Mesendoderm (in vitro differentiated cells): ENCODE results near the gene MAP3K20.

Source experiments
- DNase-seq: peaks from one replicate; pipeline ENCODE4 v3.0.0; 2013
- H2AK5ac ChIP-seq: 2 replicates; pipeline ENCODE4 v1.6.1; 2013; ENCODE audit warnings: low read length, inconsistent platforms
- H2BK120ac ChIP-seq: 2 replicates; pipeline ENCODE4 v1.6.1; 2013; ENCODE audit warnings: low read depth, mild to moderate bottlenecking, low read length, moderate library complexity, mixed read lengths
- H2BK15ac ChIP-seq: replicated peaks from 2 replicates; pipeline ENCODE4 v1.6.1; 2013; ENCODE audit warnings: low read depth, mild to moderate bottlenecking, moderate library complexity
- H2BK5ac ChIP-seq: 2 replicates; pipeline ENCODE4 v1.6.1; 2013; ENCODE audit warnings: low read length, inconsistent platforms
- H3K18ac ChIP-seq: 2 replicates; pipeline ENCODE4 v1.6.1; 2013; ENCODE audit warnings: mild to moderate bottlenecking, low read length, mixed read lengths
- H3K23ac ChIP-seq: one replicate; pipeline ENCODE4 v1.6.1; 2013; ENCODE audit warnings: low read length
- H3K27ac ChIP-seq: 2 replicates; pipeline ENCODE4 v1.5.1; 2013; ENCODE audit warnings: low read depth, mild to moderate bottlenecking, inconsistent platforms, low read length, moderate library complexity
- H3K27me3 ChIP-seq: 2 replicates; pipeline ENCODE4 v1.6.1; 2013; ENCODE audit warnings: low read length, control low read depth, mild to moderate bottlenecking, inconsistent platforms; ENCODE audit not compliant: insufficient read depth, poor library complexity
- H3K36me3 ChIP-seq: 2 replicates; pipeline ENCODE4 v1.6.1; 2013; ENCODE audit warnings: low read length, inconsistent platforms; ENCODE audit not compliant: control insufficient read depth, insufficient read depth
- H3K4ac ChIP-seq: one replicate; pipeline ENCODE4 v1.6.1; 2013; ENCODE audit warnings: low read depth, mild to moderate bottlenecking, low read length, moderate library complexity
- H3K4me1 ChIP-seq: 2 replicates; pipeline ENCODE4 v1.6.1; 2013; ENCODE audit warnings: low read depth, low read length, inconsistent platforms; ENCODE audit not compliant: control insufficient read depth
- H3K4me2 ChIP-seq: 2 replicates; pipeline ENCODE4 v1.6.1; 2013; ENCODE audit warnings: low read length
- H3K4me3 ChIP-seq: 2 replicates; pipeline ENCODE4 v1.5.1; 2013; ENCODE audit warnings: mild to moderate bottlenecking, low read length
- H3K56ac ChIP-seq: one replicate; pipeline ENCODE4 v1.6.1; 2013; ENCODE audit warnings: low read length
- H3K79me1 ChIP-seq: 2 replicates; pipeline ENCODE4 v1.6.1; 2013; ENCODE audit warnings: low read length, inconsistent platforms
- H3K79me2 ChIP-seq: 2 replicates; pipeline ENCODE4 v1.6.1; 2013; ENCODE audit warnings: mild to moderate bottlenecking, low read length; ENCODE audit not compliant: control insufficient read depth, insufficient read depth
- H3K9ac ChIP-seq: 2 replicates; pipeline ENCODE4 v1.6.1; 2013; ENCODE audit warnings: low read length, inconsistent platforms
- H4K5ac ChIP-seq: one replicate; pipeline ENCODE4 v1.6.1; 2013; ENCODE audit warnings: low read length
- H4K8ac ChIP-seq: one replicate; pipeline ENCODE4 v1.6.1; 2013; ENCODE audit warnings: low read depth, mild to moderate bottlenecking, control low read depth, low read length, moderate library complexity
- WGBS: extraction: QIAGEN DNeasy Blood & Tissue Kit; methylation state at CpG from one replicate; pipeline ENCODE4 v1.1.7; 2013; ENCODE audit warnings: low lambda C conversion rate, missing lambda C conversion rate; ENCODE audit not compliant: insufficient coverage; ENCODE audit errors: extremely low coverage; 5-methylcytosine and 5-hydroxymethylcytosine counted together

Gene MAP3K20

DNA sequence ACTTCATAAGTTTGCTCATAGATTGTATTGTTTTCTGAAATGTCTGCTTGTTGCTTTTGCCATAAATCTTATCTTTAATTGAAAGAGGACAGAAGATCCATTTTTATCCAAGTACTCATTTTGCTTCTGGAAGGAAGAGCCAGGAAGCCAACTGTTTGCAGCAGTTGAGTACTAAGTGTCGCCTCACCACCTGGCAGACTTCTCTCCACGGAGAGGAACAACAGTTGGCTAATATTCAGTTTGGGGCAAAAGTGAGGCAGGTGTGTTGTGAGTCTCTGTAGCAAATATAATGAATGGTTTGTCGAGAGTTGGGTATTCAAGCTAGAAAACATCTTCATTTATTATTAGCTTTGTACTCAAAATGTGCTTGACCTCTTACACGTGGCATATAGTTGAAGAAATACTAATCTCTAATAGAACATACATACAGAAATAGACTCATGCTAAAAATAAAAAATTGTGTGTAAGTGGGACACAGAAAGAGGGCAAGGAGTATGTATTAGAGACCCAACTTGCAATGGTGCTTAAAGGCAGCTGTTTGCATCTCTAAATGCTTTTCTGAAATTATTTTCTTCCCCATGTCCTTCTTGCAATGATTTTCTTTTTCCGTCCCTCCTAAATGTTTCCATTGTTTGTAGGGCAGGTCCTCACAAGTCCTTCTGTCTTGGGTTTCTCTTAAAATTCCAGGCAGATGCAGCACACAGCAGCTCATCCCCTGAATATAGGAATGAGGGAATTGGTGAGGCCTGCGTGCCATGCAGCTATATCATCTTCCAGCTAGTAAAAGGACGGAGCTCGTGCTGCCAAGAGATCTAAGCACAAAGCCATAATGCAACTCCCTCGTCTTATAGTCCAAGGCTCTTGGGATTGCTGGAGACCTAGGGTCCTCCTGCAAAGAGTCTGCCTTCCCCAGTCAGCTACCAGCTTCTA lies 44.8 kb upstream of the MAP3K20 start:
- DNase-seq = no peak
- H3K56ac ChIP-seq = no peak overlapping the region
- H3K79me1 ChIP-seq = no peaks in the 10 kb centered on the region
- no CpG with 5 or more reads among the region's 9 CpGs for WGBS
- H3K9ac ChIP-seq = no peak overlapping the region
- H3K36me3 ChIP-seq = no peaks in the 10 kb centered on the region
- H3K4ac ChIP-seq = no peak overlapping the region
- no peak overlapping the region for H2BK5ac ChIP-seq
- H4K5ac ChIP-seq = no peak overlapping the region
- no peak overlapping the region for H2AK5ac ChIP-seq
- no peak overlapping the region for H4K8ac ChIP-seq
- H2BK120ac ChIP-seq = no peak overlapping the region
- no peak overlapping the region for H3K23ac ChIP-seq
- no peaks in the 10 kb centered on the region for H3K27me3 ChIP-seq
- peak overlapping the region; percentile 89 for H3K18ac ChIP-seq
- no peak overlapping the region for H3K4me3 ChIP-seq
- no peak overlapping the region for H3K4me2 ChIP-seq
- no peaks in the 10 kb centered on the region for H3K79me2 ChIP-seq
- no peaks in the 10 kb centered on the region for H3K4me1 ChIP-seq
- H3K27ac ChIP-seq = no peak overlapping the region
- no peak overlapping the region for H2BK15ac ChIP-seq

DNA sequence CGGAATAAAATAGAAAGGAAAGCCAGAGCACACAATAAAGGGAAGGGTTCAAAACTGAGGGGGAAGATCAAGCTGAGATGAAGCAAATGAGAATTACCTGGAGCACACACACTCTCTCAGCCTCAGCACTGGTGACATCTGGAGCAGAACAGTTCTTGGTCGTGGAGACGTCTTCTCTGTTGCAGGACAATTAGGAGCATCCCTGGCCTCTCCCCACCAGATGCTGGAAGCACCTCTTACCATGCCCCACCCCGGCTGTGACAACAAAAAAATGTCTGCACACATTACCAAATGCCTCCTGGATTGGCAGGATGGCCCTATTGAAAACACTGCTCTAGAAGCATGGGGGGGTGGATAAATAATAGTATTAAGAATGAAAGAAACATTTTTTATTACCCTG lies 43.6 kb upstream of the MAP3K20 start:
- Histone ChIP-seq H3K4ac (no peak overlapping the region), H2BK15ac (no peak overlapping the region), H3K23ac (no peak overlapping the region), H3K79me2 (no peaks in the 10 kb centered on the region), H3K79me1 (no peaks in the 10 kb centered on the region), H3K36me3 (no peaks in the 10 kb centered on the region), H3K27me3 (no peaks in the 10 kb centered on the region), H3K27ac (no peak overlapping the region), H3K18ac (no peak overlapping the region), H3K4me1 (no peaks in the 10 kb centered on the region), H4K5ac (no peak overlapping the region), H2BK5ac (no peak overlapping the region), H3K4me2 (no peak overlapping the region), H2AK5ac (no peak overlapping the region), H2BK120ac (no peak overlapping the region), H4K8ac (no peak overlapping the region), H3K4me3 (no peak overlapping the region), H3K9ac (no peak overlapping the region), H3K56ac (no peak overlapping the region)
- WGBS = no CpG with 5 or more reads among the region's 4 CpGs
- DNase-seq = no peak

DNA sequence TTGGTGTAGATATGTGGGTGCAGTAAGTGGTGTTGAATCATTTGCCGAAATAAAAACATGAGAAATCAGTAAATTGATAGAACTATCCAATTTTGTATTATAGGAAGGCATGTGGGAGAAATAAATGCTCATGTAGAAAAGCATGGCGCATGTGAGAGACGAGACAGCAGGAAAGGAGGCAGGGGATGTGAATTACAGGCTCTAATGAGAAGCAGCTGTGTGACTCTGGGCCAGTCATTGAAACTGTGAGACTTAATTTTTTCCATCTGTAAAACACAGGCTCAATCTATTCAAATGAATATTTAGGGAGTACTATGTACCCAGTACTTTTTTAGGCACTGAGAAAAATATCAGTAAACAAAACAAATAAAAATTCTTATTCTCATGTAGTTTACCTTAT lies 42.6 kb upstream of the MAP3K20 start:
- Histone ChIP-seq H3K4me2 (no peak overlapping the region), H2AK5ac (no peak overlapping the region), H3K23ac (no peak overlapping the region), H3K56ac (no peak overlapping the region), H2BK5ac (no peak overlapping the region), H3K36me3 (no peaks in the 10 kb centered on the region), H4K8ac (no peak overlapping the region), H3K9ac (no peak overlapping the region), H3K27ac (no peak overlapping the region), H3K4me3 (no peak overlapping the region), H4K5ac (no peak overlapping the region), H3K27me3 (no peaks in the 10 kb centered on the region), H3K79me1 (no peaks in the 10 kb centered on the region), H3K4me1 (no peaks in the 10 kb centered on the region), H3K4ac (no peak overlapping the region), H2BK120ac (no peak overlapping the region), H3K79me2 (no peaks in the 10 kb centered on the region), H3K18ac (no peak overlapping the region), H2BK15ac (no peak overlapping the region)
- no CpG with 5 or more reads among the region's 3 CpGs for WGBS
- DNase-seq = no peak

DNA sequence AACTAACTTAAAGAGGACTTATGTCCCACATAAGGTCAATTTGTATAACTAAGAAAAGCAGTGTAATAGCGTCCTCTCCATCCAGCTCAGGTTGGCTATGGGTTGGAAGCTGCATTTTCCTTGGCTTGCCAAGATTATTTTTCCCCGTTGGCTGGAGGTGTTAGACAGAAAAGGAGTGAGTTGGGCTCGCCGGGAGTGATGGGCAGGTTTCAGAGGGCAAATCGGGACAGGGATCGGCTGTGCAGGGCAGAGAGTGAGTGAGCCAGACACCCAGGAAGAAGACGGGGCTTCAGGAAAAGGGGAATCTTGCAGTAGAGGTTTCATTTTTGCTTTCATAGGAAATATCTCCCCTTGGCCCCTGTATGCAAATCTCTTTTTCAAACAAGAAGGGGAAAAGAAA lies 41.5 kb upstream of the MAP3K20 start:
- no peak overlapping the region for H2AK5ac ChIP-seq
- H2BK15ac ChIP-seq = no peak overlapping the region
- H3K27me3 ChIP-seq = no peaks in the 10 kb centered on the region
- no peak overlapping the region for H3K27ac ChIP-seq
- H2BK5ac ChIP-seq = no peak overlapping the region
- H2BK120ac ChIP-seq = no peak overlapping the region
- no peaks in the 10 kb centered on the region for H3K79me2 ChIP-seq
- no peak for DNase-seq
- H3K23ac ChIP-seq = no peak overlapping the region
- no CpG with 5 or more reads among the region's 7 CpGs for WGBS
- H3K4ac ChIP-seq = no peak overlapping the region
- no peaks in the 10 kb centered on the region for H3K4me1 ChIP-seq
- no peak overlapping the region for H3K4me3 ChIP-seq
- no peak overlapping the region for H3K9ac ChIP-seq
- no peak overlapping the region for H3K4me2 ChIP-seq
- H3K18ac ChIP-seq = no peak overlapping the region
- no peak overlapping the region for H4K5ac ChIP-seq
- H3K79me1 ChIP-seq = no peaks in the 10 kb centered on the region
- H4K8ac ChIP-seq = no peak overlapping the region
- H3K56ac ChIP-seq = no peak overlapping the region
- no peaks in the 10 kb centered on the region for H3K36me3 ChIP-seq

DNA sequence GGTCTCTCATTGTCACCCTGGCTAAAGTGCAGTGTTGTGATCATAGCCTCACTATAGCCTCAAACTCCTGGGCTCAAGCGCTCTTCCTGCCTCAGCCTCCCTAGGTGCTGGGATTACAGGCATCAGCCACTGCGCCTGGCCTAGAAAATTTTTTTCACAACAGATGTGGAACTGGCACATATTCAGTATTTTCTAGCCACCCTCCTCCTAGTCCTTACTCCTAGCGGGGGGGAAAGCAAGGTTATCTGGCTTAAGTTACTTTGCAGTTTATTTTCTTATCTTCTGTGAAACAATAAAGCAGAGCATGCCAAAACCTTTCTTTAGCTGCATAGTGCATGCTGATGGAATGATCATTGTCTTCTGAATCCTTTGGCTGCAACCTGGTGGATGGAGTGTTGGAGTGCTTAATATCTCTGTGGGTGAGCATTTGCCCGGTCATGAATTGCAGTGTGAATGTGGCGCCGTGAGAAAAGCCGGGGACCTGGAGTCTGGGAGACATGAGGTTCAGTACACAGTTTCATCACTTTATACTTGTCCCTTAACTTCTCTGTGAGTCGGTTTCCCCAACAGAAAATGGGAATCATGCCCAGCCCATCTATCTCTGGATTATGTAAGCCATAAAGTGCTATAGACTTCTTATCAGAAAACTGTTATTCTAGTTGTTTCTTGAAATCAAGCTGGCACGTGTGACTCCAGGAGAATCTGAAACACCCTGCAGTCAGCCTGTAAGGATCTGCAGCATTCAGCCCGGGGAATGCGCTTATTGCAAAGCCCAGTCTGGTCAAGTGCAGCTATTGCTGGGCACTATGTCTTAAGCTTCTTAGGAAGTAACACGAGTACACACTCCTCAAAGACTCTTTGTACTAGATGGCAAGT lies 38.2 kb upstream of the MAP3K20 start:
- no peak for DNase-seq
- H3K4ac ChIP-seq = no peak overlapping the region
- H3K56ac ChIP-seq = no peak overlapping the region
- H3K9ac ChIP-seq = no peak overlapping the region
- no peaks in the 10 kb centered on the region for H3K4me1 ChIP-seq
- no peak overlapping the region for H3K18ac ChIP-seq
- no peak overlapping the region for H4K8ac ChIP-seq
- no peak overlapping the region for H2BK15ac ChIP-seq
- H3K23ac ChIP-seq = no peak overlapping the region
- no peak overlapping the region for H2BK5ac ChIP-seq
- no peak overlapping the region for H2BK120ac ChIP-seq
- H3K79me2 ChIP-seq = no peaks in the 10 kb centered on the region
- no peaks in the 10 kb centered on the region for H3K36me3 ChIP-seq
- H3K4me2 ChIP-seq = no peak overlapping the region
- no peak overlapping the region for H3K4me3 ChIP-seq
- no peaks in the 10 kb centered on the region for H3K27me3 ChIP-seq
- H4K5ac ChIP-seq = no peak overlapping the region
- H3K79me1 ChIP-seq = no peaks in the 10 kb centered on the region
- H3K27ac ChIP-seq = no peak overlapping the region
- H2AK5ac ChIP-seq = no peak overlapping the region
- WGBS = no CpG with 5 or more reads among the region's 12 CpGs
